T-helper 1 cell treated with Interleukin-12 subunit alpha and Interleukin-12 subunit beta and Interleukin-4 antibody, amounts not matched to agents 30 μg/mL and 1 μg/mL, for 36 hours (primary cell): Measurements from ENCODE around the gene CLOCK.

Source experiments
- H3K27ac Mint-ChIP-seq: one replicate; pipeline ENCODE4 v1.8.0; 2021; ENCODE audit warnings: mild to moderate bottlenecking, mixed read lengths
- H3K27me3 Mint-ChIP-seq: one replicate; pipeline ENCODE4 v1.8.0; 2021; ENCODE audit warnings: low read depth, mixed read lengths
- H3K36me3 Mint-ChIP-seq: one replicate; pipeline ENCODE4 v1.8.0; 2021; ENCODE audit warnings: low read depth, mixed read lengths
- H3K4me1 Mint-ChIP-seq: one replicate; pipeline ENCODE4 v1.8.0; 2021; ENCODE audit warnings: low read depth, mixed read lengths
- H3K4me3 Mint-ChIP-seq: one replicate; pipeline ENCODE4 v1.8.0; 2021; ENCODE audit warnings: mild to moderate bottlenecking, moderate library complexity, mixed read lengths
- H3K9me3 Mint-ChIP-seq: one replicate; pipeline ENCODE4 v1.8.0; 2021; ENCODE audit warnings: mixed read lengths

CLOCK gene

DNA sequence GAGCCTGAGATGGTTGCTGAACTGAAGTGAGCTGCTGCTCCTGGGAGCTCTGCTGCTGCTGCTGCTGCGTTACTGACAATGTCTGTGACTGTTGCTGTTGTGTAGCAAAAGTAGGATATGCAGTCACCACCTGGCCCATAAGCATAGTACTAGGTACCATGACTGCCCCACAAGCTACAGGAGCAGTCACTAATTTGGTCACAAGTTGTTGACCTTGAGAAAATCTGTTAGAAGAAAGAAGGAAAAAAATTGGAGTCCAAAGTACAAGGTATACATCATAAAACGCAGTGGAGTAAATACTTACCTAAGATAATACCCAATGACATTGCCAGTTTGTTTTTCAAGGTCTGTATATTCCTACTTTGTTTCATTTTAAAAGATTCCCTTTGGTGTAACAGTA lies 108.4 kb downstream of the CLOCK start:
- Mint-ChIP-seq H3K27me3 (no peaks in the 10 kb centered on the region), H3K4me1 (peaks cover 21% of the 10 kb centered on the region), H3K27ac (no peak overlapping the region), H3K4me3 (no peak overlapping the region), H3K9me3 (no peaks in the 10 kb centered on the region), H3K36me3 (peaks cover 23% of the 10 kb centered on the region)

DNA sequence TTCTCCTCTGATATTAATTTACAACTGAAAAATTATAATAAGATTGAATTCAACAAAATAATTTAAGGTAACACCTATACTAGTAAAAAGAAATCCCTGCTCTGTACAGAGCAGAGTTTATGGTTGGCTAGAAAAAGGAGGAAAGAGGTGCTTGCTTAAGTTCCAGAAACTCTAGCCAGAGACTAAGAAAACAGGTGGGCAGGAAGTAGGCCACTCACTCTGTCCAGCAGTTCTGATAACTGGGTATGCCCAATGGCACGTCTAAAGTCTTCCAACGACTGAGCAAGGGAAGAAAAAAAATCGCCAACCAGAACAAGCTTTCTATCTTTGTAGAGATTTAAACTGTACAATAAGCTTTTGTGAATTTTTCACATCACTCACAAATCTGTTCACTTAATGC lies 108.9 kb downstream of the CLOCK start:
- Mint-ChIP-seq H3K9me3 (no peaks in the 10 kb centered on the region), H3K27me3 (no peaks in the 10 kb centered on the region), H3K27ac (no peak overlapping the region), H3K36me3 (peaks cover 27% of the 10 kb centered on the region), H3K4me1 (peaks cover 21% of the 10 kb centered on the region), H3K4me3 (no peak overlapping the region)

DNA sequence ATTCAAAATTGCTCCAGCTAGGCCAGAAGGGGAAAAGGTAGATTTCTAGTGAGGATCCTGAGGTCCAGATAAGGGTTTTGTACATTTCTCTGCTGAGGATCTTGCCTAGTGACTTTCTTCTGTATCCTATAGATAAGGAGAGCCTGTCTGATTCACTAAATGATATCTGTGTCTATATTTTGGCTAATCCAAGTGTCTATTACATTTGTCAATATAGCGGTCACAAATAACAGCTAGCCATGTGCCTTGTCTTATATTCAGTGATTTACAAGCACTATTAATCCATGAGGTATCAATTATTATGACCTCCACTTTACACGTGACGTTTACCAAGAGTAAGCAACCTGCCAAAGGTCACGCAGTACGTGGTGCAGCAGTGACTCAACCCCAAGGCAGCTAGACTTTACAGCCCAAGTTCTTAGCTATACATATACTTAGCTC lies 109.3 kb downstream of the CLOCK start:
- Mint-ChIP-seq H3K27ac (no peak overlapping the region), H3K9me3 (no peaks in the 10 kb centered on the region), H3K4me1 (peaks cover 18% of the 10 kb centered on the region), H3K4me3 (no peak overlapping the region), H3K36me3 (peaks cover 28% of the 10 kb centered on the region), H3K27me3 (no peaks in the 10 kb centered on the region)

DNA sequence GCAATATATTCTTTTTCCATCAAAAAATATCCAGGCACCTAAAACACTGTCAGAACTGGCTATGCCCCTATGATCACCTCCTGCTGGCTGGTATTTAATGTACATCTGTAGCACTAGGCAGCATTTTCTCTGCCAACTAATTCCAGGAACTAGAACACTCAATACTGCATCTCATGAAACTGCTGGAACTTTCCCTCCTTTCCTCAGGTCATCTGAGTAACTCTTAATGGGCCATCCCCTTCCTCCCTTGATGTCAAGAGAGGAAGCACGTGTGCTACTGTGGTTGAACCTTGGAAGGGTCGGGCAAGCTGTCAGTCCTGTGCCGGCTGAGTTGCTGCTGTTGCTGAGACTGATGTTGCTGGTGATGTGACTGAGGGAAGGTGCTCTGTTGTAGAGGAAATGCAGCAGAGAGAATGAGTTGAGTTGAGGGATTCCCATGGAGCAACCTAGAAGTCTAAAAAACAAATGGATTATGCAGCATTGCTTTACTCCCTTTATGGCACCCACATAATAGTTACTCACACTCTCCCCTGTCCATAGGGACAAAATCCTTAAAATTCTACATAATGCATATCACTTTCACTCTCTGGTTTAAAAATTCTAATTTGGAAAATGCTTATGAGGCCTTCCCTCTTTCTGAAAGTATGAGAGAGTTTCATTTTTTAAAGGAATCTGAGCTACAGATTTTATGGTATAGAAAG lies 111.4 kb downstream of the CLOCK start:
- no peak overlapping the region for H3K27ac Mint-ChIP-seq
- peaks cover 29% of the 10 kb centered on the region for H3K36me3 Mint-ChIP-seq
- H3K27me3 Mint-ChIP-seq, result no peaks in the 10 kb centered on the region
- no peak overlapping the region for H3K4me3 Mint-ChIP-seq
- H3K4me1 Mint-ChIP-seq, result peaks cover 13% of the 10 kb centered on the region
- H3K9me3 Mint-ChIP-seq, result no peaks in the 10 kb centered on the region

DNA sequence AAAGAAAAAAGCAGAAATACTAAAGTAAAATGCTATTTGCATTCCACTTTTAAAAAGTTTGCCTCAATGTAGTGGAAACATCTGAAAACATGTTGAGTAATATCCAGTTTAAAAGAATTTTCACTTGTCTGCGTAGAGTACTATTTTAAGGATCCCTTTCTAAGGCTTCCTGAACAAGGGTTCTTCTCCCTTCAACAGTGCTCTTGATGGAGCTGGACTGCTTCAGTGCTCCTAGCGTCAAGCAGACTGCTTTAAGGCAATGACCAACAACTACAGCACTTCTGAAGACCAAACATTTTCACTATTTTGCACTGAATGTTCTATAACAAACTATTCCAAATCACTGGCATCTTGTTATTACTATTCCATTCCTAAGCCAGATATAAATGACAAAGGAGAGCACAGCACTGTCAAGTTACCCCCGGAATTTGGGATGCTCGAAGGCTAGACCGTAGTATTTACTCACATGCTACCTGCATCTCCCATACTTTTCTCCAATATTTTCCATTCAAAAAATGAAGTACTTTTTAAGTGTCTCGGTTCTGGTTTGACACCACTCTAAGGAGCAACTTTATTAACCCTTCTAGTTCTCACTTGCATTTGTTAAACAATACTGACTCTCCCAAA lies 114.9 kb downstream of the CLOCK start:
- no peak overlapping the region for H3K27ac Mint-ChIP-seq
- H3K9me3 Mint-ChIP-seq, result no peaks in the 10 kb centered on the region
- peaks cover 29% of the 10 kb centered on the region for H3K36me3 Mint-ChIP-seq
- H3K4me1 Mint-ChIP-seq, result peaks cover 13% of the 10 kb centered on the region
- no peaks in the 10 kb centered on the region for H3K27me3 Mint-ChIP-seq
- no peak overlapping the region for H3K4me3 Mint-ChIP-seq

DNA sequence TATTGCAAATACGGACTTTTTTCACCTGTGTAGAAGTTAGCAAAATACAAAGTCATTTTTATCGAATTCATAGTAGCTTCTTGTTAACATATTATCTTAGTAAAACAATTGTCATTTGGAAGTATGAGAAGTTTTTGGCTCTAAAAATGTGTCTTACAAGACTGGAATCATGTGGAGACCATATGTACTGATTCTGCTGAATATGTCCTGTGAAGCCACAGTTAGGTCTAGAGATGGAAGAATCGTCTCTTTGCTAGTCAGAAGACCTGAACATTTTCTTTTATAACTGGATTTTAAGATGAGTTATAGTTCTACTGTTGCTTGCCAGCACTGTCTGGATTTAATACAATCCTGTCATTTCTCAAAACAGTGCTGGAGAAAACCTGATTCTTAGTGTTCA lies 121.9 kb downstream of the CLOCK start:
- no peaks in the 10 kb centered on the region for H3K9me3 Mint-ChIP-seq
- H3K27ac Mint-ChIP-seq, result no peak overlapping the region
- H3K4me3 Mint-ChIP-seq, result no peak overlapping the region
- H3K36me3 Mint-ChIP-seq, result peaks cover 46% of the 10 kb centered on the region
- no peaks in the 10 kb centered on the region for H3K27me3 Mint-ChIP-seq
- peaks cover 3% of the 10 kb centered on the region for H3K4me1 Mint-ChIP-seq

DNA sequence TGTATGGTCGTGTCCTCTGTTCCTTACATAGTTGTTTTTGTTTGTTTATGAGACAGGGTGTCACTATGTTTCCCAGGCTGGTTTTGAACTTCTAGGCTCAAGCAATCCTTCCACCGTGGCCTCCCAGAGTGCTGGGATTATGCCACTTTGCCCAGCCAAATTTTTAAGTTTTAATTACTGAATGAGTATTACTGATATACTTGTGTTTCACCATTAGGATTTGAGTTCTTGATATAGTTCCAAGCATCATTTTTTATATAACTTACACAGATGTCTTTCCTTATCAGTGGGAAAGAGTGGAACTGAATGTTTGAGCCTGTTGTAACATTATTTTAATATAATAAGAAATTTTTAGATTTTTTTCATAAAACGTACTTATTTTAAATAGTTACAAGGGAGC lies 130.5 kb downstream of the CLOCK start:
- H3K9me3 Mint-ChIP-seq, result no peaks in the 10 kb centered on the region
- H3K36me3 Mint-ChIP-seq, result peaks cover 34% of the 10 kb centered on the region
- H3K27me3 Mint-ChIP-seq, result no peaks in the 10 kb centered on the region
- H3K4me3 Mint-ChIP-seq, result no peak overlapping the region
- no peak overlapping the region for H3K27ac Mint-ChIP-seq
- peaks cover 3% of the 10 kb centered on the region for H3K4me1 Mint-ChIP-seq

DNA sequence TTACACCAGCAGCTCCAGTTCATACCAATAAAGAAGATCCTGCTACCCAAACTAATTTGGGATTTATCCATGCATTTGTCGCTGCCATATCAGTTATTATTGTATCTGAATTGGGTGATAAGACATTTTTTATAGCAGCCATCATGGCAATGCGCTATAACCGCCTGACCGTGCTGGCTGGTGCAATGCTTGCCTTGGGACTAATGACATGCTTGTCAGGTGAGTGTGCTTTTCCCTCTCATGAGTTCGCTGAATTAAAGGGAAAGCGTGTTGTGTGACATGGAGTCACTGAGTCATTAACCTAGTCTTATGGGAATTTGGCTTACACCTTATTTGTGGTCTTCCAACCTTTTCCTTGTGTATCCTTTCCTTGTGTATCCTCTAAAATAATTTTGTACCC lies 135.1 kb downstream of the CLOCK start:
- no peaks in the 10 kb centered on the region for H3K27me3 Mint-ChIP-seq
- no peak overlapping the region for H3K27ac Mint-ChIP-seq
- H3K4me1 Mint-ChIP-seq, result peaks cover 22% of the 10 kb centered on the region
- no peak overlapping the region for H3K4me3 Mint-ChIP-seq
- H3K36me3 Mint-ChIP-seq, result peaks cover 22% of the 10 kb centered on the region
- no peaks in the 10 kb centered on the region for H3K9me3 Mint-ChIP-seq

DNA sequence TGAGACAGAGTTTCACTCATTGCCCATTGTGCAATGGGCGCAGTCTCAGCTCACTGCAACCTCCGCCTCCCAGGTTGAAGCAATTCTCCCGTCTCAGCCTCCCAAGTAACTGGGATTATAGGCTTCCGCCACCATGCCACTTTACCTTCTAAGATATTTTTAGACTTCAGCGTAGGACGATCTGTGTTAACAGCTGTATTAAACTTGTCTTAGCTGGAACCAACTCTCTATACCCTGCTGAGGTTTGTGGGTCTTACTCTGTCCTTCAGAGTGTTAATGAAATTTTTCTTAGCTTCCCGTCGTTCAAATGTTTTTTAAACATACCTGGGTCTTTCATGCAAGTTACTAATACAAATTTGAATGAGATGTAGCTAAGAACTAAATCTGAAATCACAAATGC lies 136.3 kb downstream of the CLOCK start:
- Mint-ChIP-seq H3K27ac (no peak overlapping the region), H3K27me3 (no peaks in the 10 kb centered on the region), H3K4me3 (no peak overlapping the region), H3K9me3 (no peaks in the 10 kb centered on the region), H3K36me3 (peaks cover 28% of the 10 kb centered on the region), H3K4me1 (peaks cover 30% of the 10 kb centered on the region)

DNA sequence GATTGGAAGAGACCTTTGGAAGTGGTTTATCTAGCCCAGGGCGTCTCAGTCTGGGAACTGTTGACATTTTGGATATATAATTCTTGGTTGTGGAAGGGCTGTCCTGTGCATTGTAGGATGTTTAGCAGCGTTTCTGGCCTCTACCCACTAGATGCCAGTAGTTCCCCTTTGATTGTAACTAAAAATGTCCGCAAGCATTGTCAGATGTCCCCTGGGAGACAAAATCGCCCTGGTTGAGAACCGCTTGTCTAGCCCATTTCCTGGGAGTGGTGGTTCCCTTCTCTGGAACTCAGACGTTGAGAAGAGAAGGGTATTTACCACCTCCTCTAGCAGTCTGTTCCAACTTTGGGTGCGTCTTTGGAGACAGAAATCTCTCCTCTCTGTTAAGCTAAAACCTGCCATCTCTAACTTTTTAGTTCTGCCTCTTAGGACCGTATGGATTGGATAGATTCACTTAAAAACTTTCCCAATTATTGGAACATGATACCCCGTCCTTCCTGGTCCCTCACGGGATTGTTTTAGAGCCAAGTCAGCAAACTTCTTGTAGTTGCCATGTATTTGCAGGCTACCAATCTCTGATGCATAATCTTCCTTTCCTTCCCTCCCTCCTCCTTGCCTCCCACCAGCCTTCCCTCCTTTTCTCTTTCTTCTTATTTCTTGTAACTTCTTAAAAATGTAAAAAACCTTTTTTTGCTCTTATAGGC lies 137.1 kb downstream of the CLOCK start:
- Mint-ChIP-seq H3K9me3 (no peaks in the 10 kb centered on the region), H3K27me3 (no peaks in the 10 kb centered on the region), H3K27ac (no peak overlapping the region), H3K36me3 (peaks cover 29% of the 10 kb centered on the region), H3K4me3 (no peak overlapping the region), H3K4me1 (peaks cover 32% of the 10 kb centered on the region)

DNA sequence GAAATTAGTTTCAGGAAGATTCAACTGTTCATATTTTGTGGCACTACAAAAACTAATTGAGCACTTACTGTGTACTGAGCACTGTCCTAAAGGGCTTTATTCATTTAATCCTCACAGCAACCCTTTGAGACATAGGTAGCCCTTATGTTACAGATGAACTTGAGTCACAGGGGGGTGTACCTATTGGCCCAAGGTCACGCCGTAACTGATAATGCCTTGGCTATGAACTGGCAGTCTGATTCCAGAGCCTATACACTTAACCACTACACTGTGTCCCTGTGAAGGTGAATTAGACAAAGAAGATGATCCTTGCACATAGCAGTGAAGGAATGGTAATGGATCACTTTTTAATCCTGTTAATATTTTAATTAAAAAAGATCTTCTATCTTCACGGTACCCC lies 138.9 kb downstream of the CLOCK start:
- Mint-ChIP-seq H3K4me1 (peaks cover 39% of the 10 kb centered on the region), H3K27me3 (no peaks in the 10 kb centered on the region), H3K27ac (no peak overlapping the region), H3K9me3 (no peaks in the 10 kb centered on the region), H3K4me3 (no peak overlapping the region), H3K36me3 (peaks cover 40% of the 10 kb centered on the region)

DNA sequence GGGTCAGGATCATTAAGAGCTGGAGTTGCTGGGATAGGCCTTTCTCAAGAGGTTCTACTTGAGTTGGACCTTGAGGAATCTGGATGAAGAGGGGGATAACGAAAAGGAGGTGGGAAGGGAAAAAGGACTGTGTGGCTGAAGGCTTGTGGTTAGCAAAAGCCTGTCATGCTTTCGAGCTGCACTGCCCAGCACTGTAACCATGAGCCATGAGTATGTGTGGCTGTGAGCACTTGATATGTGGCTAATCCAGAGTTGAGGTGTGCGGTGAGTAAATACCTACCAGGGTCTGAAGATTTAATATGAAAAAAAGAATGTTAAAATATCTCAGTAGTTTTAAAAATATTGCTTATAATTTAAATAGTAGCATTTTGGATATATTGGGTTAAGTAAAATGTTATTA lies 139.6 kb downstream of the CLOCK start:
- H3K36me3 Mint-ChIP-seq, result peaks cover 39% of the 10 kb centered on the region
- no peak overlapping the region for H3K27ac Mint-ChIP-seq
- no peak overlapping the region for H3K4me3 Mint-ChIP-seq
- H3K27me3 Mint-ChIP-seq, result no peaks in the 10 kb centered on the region
- peaks cover 39% of the 10 kb centered on the region for H3K4me1 Mint-ChIP-seq
- no peaks in the 10 kb centered on the region for H3K9me3 Mint-ChIP-seq

DNA sequence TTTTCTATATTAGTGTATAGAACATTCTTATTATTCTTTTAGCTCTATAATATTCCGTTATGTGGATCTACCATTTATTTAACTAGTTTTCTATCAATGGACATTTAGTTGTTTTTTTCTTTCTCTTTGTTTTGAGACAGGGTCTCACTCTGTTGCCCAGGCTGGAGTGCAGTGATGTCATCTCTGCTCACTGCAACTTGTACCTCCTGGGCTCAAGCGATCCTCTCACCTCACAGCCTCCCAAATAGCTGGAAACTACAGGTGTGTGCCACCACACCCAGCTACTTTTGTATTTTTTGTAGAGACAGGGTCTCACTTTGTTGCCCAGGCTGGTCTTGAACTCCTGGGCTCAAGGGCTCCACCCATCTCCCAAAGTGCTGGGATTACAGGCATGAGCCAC lies 140.2 kb downstream of the CLOCK start:
- no peaks in the 10 kb centered on the region for H3K9me3 Mint-ChIP-seq
- no peak overlapping the region for H3K27ac Mint-ChIP-seq
- peaks cover 34% of the 10 kb centered on the region for H3K36me3 Mint-ChIP-seq
- H3K4me1 Mint-ChIP-seq, result peaks cover 37% of the 10 kb centered on the region
- H3K27me3 Mint-ChIP-seq, result no peaks in the 10 kb centered on the region
- H3K4me3 Mint-ChIP-seq, result no peak overlapping the region

DNA sequence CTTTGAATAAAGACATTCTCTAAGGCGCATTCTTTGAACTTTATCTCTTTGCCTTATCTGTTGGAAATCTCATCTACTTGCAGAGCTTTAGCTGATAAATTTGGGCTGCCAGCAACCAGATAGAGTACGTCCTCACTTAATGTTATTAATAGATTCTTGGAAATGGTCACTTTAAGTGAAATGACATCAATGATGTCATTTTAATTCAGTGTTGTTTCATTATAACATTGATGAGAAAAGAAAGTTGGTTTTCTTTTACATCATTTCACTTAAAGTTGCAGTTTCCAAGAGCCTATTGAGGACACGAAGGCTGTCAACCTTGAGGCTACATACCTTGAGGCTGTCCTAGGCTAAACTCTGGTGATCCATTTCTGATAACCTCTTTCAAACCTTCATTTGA lies 141.6 kb downstream of the CLOCK start:
- Mint-ChIP-seq H3K9me3 (no peaks in the 10 kb centered on the region), H3K4me1 (peaks cover 40% of the 10 kb centered on the region), H3K4me3 (no peak overlapping the region), H3K36me3 (peaks cover 37% of the 10 kb centered on the region), H3K27ac (no peak overlapping the region), H3K27me3 (no peaks in the 10 kb centered on the region)

DNA sequence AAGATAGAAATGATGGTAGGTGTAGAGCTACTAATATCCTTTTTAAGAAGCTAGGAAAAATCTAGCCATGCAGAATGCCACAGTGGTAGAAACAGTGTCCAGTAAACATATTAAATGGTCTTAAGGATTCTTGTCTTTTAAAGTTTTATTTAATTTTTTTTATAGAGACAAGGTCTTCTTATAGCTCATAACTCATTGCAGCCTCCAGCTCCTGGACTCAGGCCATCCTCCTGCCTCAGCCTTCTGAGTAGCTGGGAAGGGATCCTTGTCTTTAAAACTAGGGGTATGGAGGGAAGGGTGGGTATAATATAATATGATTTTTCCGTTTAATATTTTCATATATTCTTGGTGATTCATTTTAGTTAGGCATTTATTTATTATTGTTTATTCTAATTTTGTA lies 147.1 kb downstream of the CLOCK start:
- Mint-ChIP-seq H3K36me3 (peaks cover 28% of the 10 kb centered on the region), H3K9me3 (no peaks in the 10 kb centered on the region), H3K27ac (peak overlapping the region; percentile 41)

More for the DNA sequence above, 147.1 kb downstream of the CLOCK start:
- H3K4me3 Mint-ChIP-seq, result no peak overlapping the region
- peaks cover 45% of the 10 kb centered on the region for H3K4me1 Mint-ChIP-seq
- no peaks in the 10 kb centered on the region for H3K27me3 Mint-ChIP-seq
